HepG2 (cell line): ENCODE results near the gene MCC. TPM values are rescaled to one million over a fixed set of nuclear protein-coding genes. Genes with fewer than 3 reads are reported as not detected.

Experiments
- AKAP8 ChIP-seq: sonication (generic); formaldehyde crosslinking; IDR thresholded peaks from 2 replicates; pipeline ENCODE4 v1.5.1; 2020; ENCODE audit warnings: mild to moderate bottlenecking, missing genetic modification reagents
- ARID4A ChIP-seq: sonication (generic); formaldehyde crosslinking; IDR thresholded peaks from 2 replicates; pipeline ENCODE4 v1.5.0; 2020; ENCODE audit warnings: mild to moderate bottlenecking, missing genetic modification reagents, borderline replicate concordance
- HMGXB4 ChIP-seq, 2 experiments: sonication (generic) in 1 of 2; formaldehyde crosslinking in 1 of 2; IDR thresholded peaks; 2 replicates each; pipeline versions ENCODE4 v1.4.0 to v1.6.1; 2018 to 2020; ENCODE audit warnings: missing genetic modification reagents in 2 of 2, borderline replicate concordance in 1 of 2, low read depth in 1 of 2, mild to moderate bottlenecking in 1 of 2, missing biosample characterization in 1 of 2
- KAT7 ChIP-seq: IDR thresholded peaks from 2 replicates; pipeline ENCODE4 v1.6.1; 2018; ENCODE audit warnings: borderline replicate concordance, missing compliant biosample characterization
- KDM4B ChIP-seq: sonication (generic); formaldehyde crosslinking; IDR thresholded peaks from 2 replicates; pipeline ENCODE4 v1.4.0; 2020; ENCODE audit warnings: missing genetic modification reagents
- MYNN ChIP-seq: sonication (generic); formaldehyde crosslinking; IDR thresholded peaks from 2 replicates; pipeline ENCODE4 v1.4.0; 2020; ENCODE audit warnings: mild to moderate bottlenecking, low read depth, missing genetic modification reagents
- NKX3-1 ChIP-seq: sonication (generic); formaldehyde crosslinking; IDR thresholded peaks from 2 replicates; pipeline ENCODE4 v1.5.0; 2020; ENCODE audit warnings: missing genetic modification reagents
- SAP130 ChIP-seq: IDR thresholded peaks from 2 replicates; pipeline ENCODE4 v1.6.1; 2016; ENCODE audit warnings: low read depth
- SKI ChIP-seq: fragments of 450-650 bp; IDR thresholded peaks from one replicate; pipeline ENCODE4 v1.6.1; 2018; ENCODE audit warnings: mild to moderate bottlenecking; ENCODE audit not compliant: partially characterized antibody
- SOX5 ChIP-seq: IDR thresholded peaks from 2 replicates; pipeline ENCODE4 v1.6.1; 2016; ENCODE audit warnings: borderline replicate concordance
- STAT5B ChIP-seq: sonication (generic); formaldehyde crosslinking; IDR thresholded peaks from 2 replicates; pipeline ENCODE4 v1.4.0; 2020; ENCODE audit warnings: missing genetic modification reagents
- TFE3 ChIP-seq: IDR thresholded peaks from 2 replicates; pipeline ENCODE4 v1.6.1; 2016
- YEATS2 ChIP-seq: sonication (generic); formaldehyde crosslinking; IDR thresholded peaks from 2 replicates; pipeline ENCODE4 v1.4.0; 2020; ENCODE audit warnings: missing genetic modification reagents, borderline replicate concordance
- YEATS4 ChIP-seq: sonication (generic); formaldehyde crosslinking; IDR thresholded peaks from 2 replicates; pipeline ENCODE4 v1.4.0; 2020; ENCODE audit warnings: missing genetic modification reagents, borderline replicate concordance
- ZNF317 ChIP-seq: sonication (generic); formaldehyde crosslinking; IDR thresholded peaks from 2 replicates; pipeline ENCODE4 v1.5.0; 2020; ENCODE audit warnings: mild to moderate bottlenecking, missing genetic modification reagents
- ZNF510 ChIP-seq: sonication (generic); formaldehyde crosslinking; IDR thresholded peaks from 2 replicates; pipeline ENCODE4 v1.4.0; 2020; ENCODE audit warnings: low read depth, mild to moderate bottlenecking, missing genetic modification reagents
- ZNF772 ChIP-seq: sonication (generic); formaldehyde crosslinking; IDR thresholded peaks from 2 replicates; pipeline ENCODE4 v1.5.0; 2020; ENCODE audit warnings: mild to moderate bottlenecking, missing genetic modification reagents
- polyA plus RNA-seq, 8 experiments: library from polyadenylated mRNA; depleted of rRNA in 3 of 8; stranded (reverse) in 7 of 8; unstranded in 1 of 8; fragments of >200 nt; fragmentation: Illumina TruSeq in 4 of 8; extraction: Trizol in 4 of 8; gene quantifications; 2 replicates each; pipeline versions ENCODE4 v1.2.1 to v1.2.3, GENCODE V29; 2011 to 2016; ENCODE audit warnings: low read depth in 4 of 8, missing spikeins in 1 of 8, mixed read lengths in 1 of 8; ENCODE audit not compliant: insufficient read depth in 1 of 8
- total RNA-seq, 5 experiments: library from RNA; depleted of rRNA; stranded (reverse); fragments of >200 nt; fragmentation: Illumina TruSeq; extraction: Trizol; gene quantifications; 2 replicates each; pipeline ENCODE4 v1.2.3, GENCODE V29; 2016; ENCODE audit warnings: low read depth in 1 of 5
- TF ChIP-seq, protein P1 (sequence below): sonication (generic); formaldehyde crosslinking; IDR thresholded peaks from 2 replicates; pipeline ENCODE4 v1.4.0; 2020; ENCODE audit warnings: missing genetic modification reagents

Gene MCC
- total and polyA plus RNA-seq, 2 of the 13 experiments (the other 11 are each of a cell fraction or from before 2014, with no cell fraction given), result 0.55 to 2.4 TPM

- no peak for TF ChIP-seq STAT5B
- no peak for TF ChIP-seq YEATS4 (CRISPR knock-in tag)
- TF ChIP-seq YEATS2 (CRISPR knock-in tag), result no peak
- TF ChIP-seq, protein P1, sequence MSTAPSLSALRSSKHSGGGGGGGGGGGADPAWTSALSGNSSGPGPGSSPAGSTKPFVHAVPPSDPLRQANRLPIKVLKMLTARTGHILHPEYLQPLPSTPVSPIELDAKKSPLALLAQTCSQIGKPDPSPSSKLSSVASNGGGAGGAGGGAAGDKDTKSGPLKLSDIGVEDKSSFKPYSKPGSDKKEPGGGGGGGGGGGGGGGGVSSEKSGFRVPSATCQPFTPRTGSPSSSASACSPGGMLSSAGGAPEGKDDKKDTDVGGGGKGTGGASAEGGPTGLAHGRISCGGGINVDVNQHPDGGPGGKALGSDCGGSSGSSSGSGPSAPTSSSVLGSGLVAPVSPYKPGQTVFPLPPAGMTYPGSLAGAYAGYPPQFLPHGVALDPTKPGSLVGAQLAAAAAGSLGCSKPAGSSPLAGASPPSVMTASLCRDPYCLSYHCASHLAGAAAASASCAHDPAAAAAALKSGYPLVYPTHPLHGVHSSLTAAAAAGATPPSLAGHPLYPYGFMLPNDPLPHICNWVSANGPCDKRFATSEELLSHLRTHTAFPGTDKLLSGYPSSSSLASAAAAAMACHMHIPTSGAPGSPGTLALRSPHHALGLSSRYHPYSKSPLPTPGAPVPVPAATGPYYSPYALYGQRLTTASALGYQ (CRISPR knock-in tag), result no peak
- no peak for TF ChIP-seq AKAP8
- TF ChIP-seq ZNF772, result no peak
- no peak for TF ChIP-seq KDM4B
- TF ChIP-seq SOX5 (CRISPR knock-in tag), result peak; percentile 33; the same call in 1 of the 2 replicates
- no peak for TF ChIP-seq MYNN (CRISPR knock-in tag)
- peak; percentile 58; the same call in 1 of the 2 replicates for TF ChIP-seq SAP130 (CRISPR knock-in tag)
- peak; percentile 47 for TF ChIP-seq SKI
- TF ChIP-seq HMGXB4 (CRISPR knock-in tag; IDR thresholded peaks at IDR 0.05; ENCODE audit: borderline replicate concordance in 1 of 2, low read depth in 1 of 2), result no peak
- no peak for TF ChIP-seq ZNF510 (CRISPR knock-in tag)
- no peak for TF ChIP-seq ZNF317
- TF ChIP-seq TFE3, result 0 out of 2 replicates have a peak, but pooled peaks have one; percentile 28
- TF ChIP-seq KAT7 (CRISPR knock-in tag), result no peak
- TF ChIP-seq NKX3-1 (CRISPR knock-in tag), result no peak
- TF ChIP-seq ARID4A, result no peak
These were observed 285.2 kb downstream of the MCC start (continued) for GRCh38 chr5:113202746-113203716.
